AML-193 (cell line): Measurements from ENCODE around the gene SENP1.

Experiments used
- DNase-seq, 2 experiments: peaks; one replicate each; lab custom pipeline; 2025; lab: John Stamatoyannopoulos, UW

The SENP1 gene

DNA sequence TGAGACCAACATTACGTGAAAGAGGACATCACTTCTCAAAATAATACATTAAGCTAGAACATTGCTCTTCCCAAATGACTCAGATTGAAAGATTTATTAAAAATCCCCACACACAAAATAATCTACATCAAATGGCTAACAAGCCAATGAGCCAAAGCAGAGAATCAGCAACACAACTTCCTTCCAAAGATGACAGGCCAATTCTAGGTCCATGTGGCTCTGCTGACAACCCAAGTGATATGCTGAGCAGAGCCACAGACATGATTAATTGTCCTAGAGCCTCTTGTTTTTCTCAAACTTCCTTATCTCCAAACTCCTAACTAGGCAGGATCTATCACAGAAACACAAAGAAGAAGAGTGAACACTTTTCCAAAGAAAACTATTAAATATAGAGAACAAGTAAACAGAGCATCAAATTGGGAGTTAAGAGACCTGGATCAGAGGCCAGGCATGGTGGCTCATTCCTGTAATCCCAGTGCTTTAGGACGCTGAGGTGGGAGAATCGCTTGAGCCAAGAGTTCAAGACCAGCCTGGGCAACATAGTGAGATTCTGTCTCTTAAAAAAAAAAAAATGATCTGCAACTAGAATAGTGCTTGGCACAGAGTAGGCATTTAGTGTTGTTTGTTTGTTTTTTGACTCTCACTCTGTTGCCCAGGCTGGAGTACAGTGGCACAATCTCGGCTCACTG, 38.5 kb downstream of the SENP1 start:
- no peak for DNase-seq

DNA sequence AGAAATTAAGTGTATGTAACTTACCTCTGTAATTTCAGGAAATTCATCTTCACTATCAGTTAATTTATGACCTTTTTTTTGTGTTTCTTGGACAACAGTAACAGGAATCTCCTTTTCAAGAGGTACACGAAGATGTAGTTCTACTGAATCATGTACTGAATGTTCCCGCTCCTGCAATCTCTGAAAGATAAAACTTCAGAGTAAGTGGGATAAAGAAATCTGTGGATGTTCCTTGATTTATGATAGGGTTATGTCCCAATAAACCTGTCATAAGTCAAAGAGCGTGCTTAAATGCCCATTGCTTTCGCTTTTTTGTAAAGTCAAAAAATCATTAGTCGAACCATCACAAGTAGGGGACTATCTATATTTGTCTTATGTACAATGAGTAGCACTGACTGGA, 40.8 kb downstream of the SENP1 start:
- no peak for DNase-seq

DNA sequence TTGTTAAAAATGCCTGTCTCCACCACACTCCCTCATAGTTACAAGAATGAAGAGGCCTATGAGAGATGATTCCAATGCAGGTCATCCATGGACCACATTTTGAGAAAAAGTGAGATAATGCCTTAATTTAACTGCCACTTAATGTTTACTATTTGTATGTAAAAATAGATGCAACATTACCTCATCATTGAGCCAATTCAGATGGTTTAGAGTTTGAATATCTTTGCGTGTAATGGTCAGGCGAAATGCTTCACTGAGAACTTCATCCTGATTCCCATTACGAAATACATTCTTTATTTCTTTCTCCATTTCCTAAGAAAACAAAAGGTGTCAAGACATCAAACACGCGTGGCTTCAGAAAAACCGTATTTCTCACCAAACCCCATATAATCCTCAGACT, 42.3 kb downstream of the SENP1 start:
- no peak for DNase-seq

DNA sequence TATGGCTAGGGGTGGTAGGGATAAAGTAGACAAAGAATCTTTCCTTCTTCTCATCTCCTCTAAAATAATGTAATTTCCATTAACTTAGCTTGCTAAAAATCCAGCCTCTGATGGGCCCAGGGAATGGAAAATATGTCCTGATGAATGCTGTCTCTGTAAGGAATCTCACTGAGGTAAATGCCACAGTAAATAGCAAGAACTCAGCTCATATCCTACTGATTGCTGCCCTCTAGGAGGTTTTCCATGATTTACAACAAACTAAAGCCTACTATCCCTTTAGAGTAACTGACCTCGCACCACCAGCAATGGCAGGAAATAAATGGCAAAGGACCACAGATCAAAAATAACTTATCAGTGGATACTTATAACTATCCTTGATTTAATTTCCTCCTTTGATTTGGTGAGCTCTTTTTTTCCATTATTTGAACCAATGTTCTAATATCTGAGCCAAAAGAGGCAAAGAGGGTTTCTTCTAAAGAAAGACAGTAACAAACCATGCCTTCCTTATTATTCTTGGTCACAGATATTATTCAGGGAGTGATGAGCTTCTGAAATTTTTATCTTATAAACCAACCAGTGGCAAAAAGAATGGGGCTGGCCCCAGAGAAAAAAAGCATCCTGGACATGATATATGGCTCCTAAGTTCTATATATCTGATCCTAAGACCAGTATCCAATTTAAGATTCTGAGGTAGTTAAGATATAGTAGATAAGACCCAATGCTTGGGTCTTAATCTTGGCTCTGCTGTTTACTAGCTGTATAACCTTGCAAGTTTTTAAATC, 43.8 kb downstream of the SENP1 start:
- no peak for DNase-seq

DNA sequence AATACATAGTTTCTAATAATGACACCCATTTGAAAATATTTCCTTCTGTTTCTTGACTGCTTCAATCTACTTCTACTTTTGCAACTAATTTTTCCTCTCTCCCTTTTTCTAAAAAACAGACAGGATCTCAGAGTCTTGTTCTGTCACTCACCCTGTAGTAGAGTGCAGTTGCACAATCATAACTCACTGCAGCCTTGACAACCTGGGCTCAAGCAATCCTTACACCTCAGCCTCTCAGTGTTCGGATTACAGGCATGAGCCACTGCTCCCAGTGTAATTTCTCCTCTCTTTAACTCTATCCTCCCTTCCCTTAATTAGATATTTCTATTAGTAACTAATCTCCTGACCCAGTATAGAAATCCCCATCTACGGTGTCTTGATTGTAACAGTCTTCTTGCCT, 45.4 kb downstream of the SENP1 start:
- no peak for DNase-seq

DNA sequence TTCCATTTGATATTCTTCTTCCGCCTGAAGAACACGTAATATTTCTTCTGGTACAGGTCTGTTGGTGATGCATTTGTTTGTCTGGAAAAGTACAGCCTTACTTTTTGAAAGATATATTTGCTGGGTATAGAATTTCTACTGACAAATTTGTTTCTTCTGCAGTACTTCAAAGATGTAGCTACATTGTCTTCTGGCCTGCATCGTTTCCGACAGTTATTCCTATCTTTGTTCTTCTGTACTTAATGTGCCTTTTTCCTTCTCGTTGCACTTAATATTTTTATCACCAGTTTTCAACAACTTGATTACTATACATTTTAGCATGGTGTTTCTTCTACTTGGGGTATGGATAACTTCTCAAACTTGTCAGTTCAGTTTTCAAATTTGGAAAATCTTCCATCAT, 47.1 kb downstream of the SENP1 start:
- no peak for DNase-seq

DNA sequence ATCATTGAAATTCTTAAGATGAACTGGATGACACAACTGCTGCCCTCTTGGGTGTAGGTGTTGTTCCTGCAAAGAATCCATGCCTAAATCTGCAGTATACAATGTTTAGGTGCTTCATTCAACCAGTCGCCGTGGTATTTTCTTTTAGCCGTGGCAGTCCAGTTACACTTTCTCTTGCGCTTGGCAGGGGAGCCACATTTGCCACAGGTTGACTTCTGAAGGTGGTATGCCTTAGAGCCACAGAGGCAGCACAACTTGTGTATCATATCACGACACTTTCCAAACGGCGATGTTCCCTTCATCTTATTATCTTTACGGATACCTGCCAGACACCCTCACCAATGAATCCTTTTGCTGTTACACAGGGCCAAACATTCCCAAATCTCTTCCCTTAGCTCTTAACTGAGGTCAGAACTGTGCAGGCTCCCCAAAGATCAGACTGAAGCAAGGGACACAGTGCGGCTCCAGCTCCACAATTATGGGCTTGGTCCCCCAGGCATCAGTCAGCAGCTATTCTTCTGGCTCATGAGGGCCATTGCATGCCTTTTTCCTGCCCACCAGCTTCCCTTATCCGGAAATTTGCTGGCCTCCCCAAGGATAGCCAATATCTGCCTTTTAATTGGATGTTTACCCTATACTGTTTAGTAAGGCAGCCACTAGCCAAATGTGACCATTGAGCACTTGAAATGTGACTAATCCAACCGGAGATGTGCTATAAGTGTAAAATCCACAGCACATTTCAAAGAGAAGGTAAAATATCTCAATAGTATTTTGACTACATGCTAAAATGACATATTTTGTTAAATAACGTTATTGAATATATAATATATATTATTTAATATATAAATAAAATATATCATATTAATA, 50.7 kb downstream of the SENP1 start:
- DNase-seq: no peak

DNA sequence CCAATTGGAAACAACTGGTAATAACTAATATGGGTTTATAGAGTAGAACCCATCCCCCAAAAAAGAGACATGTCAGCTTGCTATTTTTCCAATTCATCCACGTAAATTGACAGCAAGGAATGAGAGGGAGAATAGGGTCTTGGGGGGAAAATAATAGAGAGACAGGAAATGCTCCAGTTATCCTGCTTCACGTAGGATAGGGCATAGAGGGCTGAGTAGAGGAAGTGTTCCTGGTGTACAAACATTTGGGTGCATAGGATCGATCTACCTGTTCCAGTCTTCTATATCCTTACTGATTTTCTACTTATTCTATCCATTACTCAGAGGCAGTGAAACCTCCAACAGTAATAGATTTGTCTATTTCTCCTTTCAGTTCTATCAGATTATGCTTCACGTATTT, 52.0 kb downstream of the SENP1 start:
- no peak for DNase-seq

DNA sequence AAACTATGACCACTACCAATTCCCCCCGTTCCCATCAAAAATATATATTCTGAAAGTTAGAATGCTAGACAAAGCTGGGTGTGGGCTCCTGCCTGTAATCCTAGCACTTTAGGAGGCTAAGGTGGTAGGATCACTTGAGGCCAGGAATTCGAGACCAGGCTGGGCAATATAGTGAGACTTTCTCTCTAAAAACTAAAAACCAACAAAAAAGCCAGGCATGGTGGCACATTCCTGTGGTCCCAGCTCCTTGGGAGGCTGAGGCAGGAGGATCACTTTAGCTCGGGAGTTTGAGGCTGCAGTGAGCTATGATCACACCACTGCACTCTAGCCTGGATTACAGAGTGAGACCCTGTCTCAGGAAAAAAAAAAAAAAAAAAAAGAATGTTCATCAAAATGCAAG, 52.8 kb downstream of the SENP1 start:
- no peak for DNase-seq

DNA sequence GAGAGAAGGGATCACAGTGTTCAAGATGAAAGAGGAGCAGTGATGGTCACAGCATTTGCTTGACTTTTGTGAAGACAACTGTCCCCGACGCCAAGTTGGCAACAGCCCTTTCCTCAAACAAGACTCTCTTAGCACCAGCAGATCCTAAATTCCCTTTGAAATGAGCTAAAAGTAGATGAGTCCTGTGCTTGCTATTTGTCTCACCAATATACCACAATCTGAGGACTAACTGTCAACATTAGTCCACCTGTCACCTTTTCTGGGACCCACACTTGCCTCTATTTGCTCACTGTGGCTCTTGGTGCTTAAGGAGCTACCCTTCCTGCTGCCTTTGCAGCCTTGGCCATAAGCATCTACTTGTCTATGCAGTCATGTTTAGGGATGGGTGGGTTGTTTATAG, 54.2 kb downstream of the SENP1 start:
- DNase-seq: no peak

DNA sequence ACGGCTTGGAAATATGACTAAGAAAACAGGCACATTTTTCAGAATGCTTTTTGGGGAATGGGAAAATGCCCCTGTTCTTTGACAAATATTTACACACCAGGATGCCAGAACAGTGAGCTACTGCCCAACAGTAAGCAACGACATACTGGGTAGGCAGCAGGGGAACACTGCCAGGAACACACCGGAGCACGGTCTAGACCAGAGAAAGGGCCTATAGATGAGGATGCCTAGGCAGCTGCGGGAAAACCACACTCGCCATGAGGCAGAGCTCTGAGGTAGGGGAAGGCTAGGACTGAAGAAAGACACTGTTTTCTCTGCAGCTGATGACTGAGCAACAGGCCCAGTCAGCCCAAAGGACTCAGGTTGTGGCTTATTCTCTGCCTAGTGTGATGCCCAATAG, 55.7 kb downstream of the SENP1 start:
- no peak for DNase-seq

DNA sequence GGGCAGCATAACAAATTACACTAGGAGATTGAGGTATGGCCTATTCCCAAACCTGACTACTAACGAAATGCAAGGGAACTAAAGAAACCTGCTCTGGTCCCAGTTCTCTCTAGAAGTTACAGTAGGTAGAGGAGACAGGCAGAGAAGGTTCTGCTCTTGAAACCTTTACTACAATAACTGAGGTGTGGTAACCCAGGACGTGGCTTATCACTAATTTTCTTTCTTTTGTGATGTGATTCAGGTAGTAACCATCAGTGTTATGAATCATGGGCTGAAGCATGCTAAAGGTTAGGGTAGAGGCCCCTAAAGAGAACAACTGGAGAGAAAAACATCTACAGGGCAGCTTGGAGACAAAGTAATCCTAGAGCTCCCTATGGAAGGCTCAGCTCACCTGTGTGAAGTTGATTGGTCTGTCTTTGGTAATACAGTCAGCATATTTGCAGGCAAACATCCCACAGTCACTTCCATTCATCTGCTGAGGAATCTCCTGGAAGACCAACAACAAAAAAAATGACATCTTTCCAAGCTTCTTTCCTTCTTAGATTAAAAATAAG, 59.8 kb downstream of the SENP1 start:
- no peak for DNase-seq

DNA sequence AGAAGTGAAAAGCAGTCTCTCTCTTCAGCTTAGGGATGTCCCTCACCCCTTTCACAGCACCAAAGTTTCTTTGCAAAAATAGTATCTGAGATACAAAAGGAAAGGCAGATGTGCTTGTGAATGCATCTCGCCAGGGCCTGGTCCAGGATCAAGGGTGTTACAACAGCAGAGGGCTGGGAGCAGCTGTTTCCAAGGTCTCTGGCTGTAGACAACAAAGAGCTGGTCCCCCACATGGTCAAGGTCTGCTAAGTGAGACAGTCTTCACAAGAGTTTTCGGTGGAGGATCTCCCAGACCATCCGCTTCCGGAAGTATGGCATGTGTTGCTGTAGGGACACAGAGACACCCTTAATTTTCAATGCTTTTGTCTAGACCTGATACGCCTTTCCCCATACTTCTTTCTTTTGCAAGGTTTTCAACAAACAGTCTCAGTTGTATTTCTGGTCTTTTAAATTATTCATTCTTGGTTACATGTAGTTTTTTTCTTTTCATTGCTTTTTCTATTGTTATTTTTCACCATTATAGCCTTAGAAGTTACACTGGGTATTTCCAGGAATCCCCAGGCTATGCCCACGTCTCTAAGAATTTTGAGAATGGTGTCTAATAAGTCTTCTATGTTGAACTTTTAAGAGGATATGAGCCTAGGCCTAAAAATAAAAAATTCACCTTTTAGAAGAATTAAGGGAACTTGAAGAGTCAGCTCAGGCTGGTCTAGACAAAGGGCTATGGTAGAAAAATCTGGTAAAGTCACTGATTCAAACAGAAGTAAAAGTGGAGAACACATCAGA, 60.6 kb downstream of the SENP1 start:
- DNase-seq: no peak

DNA sequence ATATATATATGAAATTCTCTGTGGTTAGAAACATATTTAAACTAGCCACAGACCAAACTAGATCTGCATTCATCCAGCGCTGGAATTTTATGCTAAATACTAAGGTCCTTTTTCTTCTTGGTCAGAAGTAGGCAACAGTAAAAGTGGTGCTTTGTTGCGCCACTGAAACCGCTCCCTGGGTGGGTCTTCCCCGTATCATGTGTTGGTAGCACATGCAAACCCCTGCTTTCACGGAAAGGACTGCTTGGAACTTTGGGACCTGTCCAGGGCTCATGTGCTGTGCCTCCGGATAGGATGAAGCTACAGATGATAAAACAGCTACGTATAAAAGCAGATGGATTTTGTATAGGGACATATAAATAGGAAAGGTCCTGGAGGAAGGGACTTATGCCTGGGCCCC, 61.5 kb downstream of the SENP1 start:
- DNase-seq: no peak

DNA sequence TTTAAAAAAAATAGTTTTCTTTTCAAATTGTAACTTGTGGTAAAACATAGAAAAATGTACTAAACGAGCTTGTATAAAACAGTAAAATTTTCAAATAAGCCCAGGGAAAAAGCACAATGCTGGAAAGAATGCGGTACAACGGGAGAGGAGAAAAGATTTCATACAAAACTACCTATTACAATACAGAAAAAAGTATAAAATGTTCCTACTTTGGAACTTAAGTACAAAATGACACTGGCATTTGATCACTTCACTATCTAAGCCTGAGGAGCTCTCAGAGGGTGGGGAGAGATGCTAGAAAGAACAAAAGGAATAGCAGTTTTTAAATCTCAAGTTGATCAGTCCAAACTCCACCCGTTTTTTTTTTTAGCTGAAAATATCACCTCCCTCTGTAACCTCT, 62.1 kb downstream of the SENP1 start:
- no peak for DNase-seq

DNA sequence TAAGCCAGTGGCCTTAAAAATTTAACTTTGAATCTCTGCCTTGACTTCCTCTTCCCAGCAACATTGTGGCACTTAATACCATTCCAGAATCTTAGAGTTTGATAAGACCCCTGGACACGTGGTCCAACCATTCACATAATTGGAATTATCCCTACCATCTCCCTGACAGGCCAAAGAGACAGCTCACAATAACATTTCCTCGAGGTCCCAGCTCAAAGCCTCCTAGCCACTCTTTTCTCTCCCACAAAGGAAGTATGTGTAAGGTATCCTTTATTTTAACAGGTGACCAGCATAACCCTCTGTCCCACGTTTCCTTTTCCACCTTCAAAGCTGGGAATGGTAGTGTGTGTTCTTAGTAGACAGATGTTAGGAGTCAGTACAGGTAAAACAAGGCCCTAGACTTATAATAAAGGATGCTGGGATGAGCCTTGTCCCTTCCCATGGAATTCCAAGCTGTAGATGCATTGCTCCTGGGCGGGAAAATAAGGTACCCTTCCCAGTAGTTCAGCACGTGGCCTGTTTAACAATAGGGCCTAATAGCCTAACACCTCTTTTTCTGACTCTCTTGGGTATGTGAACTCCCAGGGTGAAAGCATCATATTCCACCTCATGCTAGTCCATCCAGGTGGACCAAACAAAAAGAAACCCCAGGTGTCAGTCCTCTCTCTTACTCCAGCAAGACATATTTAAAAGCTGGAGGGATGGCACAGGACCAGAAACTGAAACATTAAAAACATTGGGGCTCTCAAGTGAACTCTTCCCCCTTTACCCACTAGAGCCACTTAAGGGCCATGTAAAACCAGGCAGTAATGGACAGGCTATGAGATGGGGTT, 64.1 kb downstream of the SENP1 start:
- DNase-seq: no peak

DNA sequence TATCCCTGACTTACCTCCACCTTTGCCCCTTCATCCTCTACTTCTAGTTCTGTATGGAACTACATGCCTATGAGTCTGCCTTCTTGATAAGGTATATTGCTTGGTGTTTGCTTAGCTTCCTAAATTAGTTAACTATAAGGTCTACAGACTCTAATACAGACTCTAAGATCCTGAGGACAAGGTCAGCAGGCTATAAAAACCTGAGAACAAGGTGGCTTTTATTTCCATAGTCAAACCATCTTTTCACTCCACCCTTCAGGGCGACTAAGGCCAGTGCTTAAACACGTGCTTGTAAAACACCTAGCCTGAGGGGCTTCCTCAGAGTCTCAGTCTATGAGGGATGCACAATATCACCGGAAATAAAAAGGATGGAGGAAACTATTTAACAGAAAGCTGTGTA, 65.5 kb downstream of the SENP1 start:
- no peak for DNase-seq

DNA sequence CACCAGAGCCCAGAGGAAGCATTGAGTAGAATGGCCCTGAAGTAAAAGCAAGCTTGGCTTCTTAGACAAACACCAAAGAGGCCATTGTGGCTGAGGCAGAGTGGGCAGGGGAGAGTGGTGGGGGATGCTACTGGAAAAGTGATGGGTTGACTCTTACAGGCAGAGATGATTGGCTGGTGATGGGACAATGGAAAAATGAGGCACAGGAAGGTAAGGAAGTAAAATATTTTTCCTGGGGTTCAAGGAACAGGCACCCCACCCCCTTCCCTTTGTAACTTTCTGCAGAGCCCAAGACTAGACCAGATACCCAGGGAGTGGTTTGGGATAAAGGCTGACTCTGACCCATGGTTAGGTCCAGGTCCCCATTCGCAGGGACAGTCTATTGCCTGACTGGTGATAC, 66.7 kb downstream of the SENP1 start:
- DNase-seq: no peak

DNA sequence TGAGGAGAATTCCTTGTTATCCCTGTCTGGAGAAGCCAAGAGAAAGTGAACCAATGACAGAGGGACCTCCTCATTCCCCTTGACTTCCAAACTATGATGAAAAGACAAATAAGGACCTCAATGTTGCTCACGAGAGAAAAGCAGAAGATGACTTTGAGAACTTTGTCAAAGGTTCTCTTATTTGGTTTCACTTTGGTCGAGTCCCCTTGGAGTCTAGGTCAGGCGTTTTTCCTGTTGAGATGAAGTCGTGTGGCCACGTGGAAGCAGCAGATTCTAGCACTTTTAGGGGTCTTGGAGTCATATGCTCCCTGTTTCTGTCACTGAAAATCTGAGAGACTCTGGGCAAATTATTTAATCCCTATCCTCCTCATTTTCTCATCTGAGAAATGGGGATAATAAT, 67.8 kb downstream of the SENP1 start:
- no peak for DNase-seq

DNA sequence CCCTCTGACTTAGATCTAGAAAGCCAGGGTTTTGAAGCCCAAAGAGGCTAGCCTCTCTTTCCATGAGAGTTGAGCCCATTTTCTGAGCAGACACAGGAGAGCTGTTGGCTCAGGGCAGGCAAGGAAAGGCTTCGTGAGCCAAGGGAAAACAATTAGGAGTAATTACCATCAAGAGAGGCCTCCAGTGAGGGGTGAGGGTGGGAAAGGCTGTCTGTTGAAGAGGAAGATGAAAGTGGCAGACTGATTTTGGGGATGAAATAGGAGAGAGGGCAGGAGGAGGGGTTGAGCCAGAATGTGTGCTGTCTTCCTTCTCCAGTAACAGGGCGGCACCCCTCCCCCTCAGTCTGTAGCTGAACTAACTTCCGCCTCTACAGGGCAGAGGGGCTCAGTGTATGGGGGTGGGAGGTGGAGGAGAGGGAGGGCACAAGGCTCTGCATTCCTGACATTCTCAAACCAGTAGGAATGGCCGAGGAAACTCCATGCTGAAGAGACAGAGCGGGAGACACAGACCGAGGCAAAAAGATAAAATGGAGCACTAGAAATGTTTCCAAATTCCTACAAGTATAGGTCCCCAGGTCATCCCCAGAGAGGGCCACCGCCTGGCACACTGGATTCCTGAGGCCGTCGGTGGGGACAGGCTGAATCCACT, 68.5 kb downstream of the SENP1 start:
- DNase-seq: no peak
